ENCODE measurements around the gene TNNI2. TPM values are rescaled to one million over a fixed set of nuclear protein-coding genes. Genes with fewer than 3 reads are reported as not detected.

TNNI2 gene
- total RNA-seq, 2 experiments from 2014 or later: 2.5 to 14.3 TPM

- peaks cover 10% of the 10 kb centered on the region for H4K20me1 ChIP-seq (ENCODE audit: insufficient read depth, low read length)
- peak overlapping the region; percentile 93 for H3K4me3 ChIP-seq (ENCODE audit: low read depth, low read length, poor library complexity, severe bottlenecking)
- CTCF ChIA-PET (ENCODE audit: unreplicated experiment): interaction anchor here (1.1 kb wide), 1 partner anchor 14 kb away, joined by 10 read pairs; no protein-coding TSS in a partner anchor
- peaks cover 53% of the 10 kb centered on the region for H3K4me1 ChIP-seq (ENCODE audit: insufficient read depth, low read length, poor library complexity, severe bottlenecking)
- H3K4me2 ChIP-seq (ENCODE audit: low read length): peak overlapping the region; percentile 85
- TF ChIP-seq EZH2phosphoT487 (IDR thresholded peaks at IDR 0.05; ENCODE audit: borderline replicate concordance, low read depth, low read length) (no peak), CTCF (conservative IDR thresholded peaks at IDR 0.05; ENCODE audit: low read length) (no peak)
- BruUV-seq (replicated peaks): no TSS peak
- H3K79me2 ChIP-seq (ENCODE audit: insufficient read depth, low read depth, low read length): peaks cover 29% of the 10 kb centered on the region
- no peak overlapping the region for H2AFZ ChIP-seq (ENCODE audit: low read length)
- no peaks in the 10 kb centered on the region for H3K9me2 ChIP-seq (ENCODE audit: insufficient read depth, low read length)
- POLR2A ChIA-PET: interaction anchor here (0.6 kb wide), 1 partner anchor 22 kb away, joined by 3 read pairs; no protein-coding TSS in a partner anchor
- DNase-seq (ENCODE audit: low spot score): peak; percentile 78
- peak overlapping the region; percentile 96 for H3K27ac ChIP-seq (ENCODE audit: low read depth, low read length, poor library complexity, severe bottlenecking)
- H3K36me3 ChIP-seq (ENCODE audit: insufficient read depth, low read length): no peaks in the 10 kb centered on the region; the same call in 1 of the 2 replicates
- no peaks in the 10 kb centered on the region for H3K9me3 ChIP-seq (ENCODE audit: low read length)
- intact Hi-C loops (cut with micrococcal nuclease; ENCODE audit: unreplicated experiment): loop anchor here (2.0 to 5.0 kb wide), 3 partner anchors 28 to 533 kb away; no protein-coding TSS in a partner anchor
Observed at GRCh38 chr11:1854132-1854948, 15.6 kb downstream of the TNNI2 start.

DNA sequence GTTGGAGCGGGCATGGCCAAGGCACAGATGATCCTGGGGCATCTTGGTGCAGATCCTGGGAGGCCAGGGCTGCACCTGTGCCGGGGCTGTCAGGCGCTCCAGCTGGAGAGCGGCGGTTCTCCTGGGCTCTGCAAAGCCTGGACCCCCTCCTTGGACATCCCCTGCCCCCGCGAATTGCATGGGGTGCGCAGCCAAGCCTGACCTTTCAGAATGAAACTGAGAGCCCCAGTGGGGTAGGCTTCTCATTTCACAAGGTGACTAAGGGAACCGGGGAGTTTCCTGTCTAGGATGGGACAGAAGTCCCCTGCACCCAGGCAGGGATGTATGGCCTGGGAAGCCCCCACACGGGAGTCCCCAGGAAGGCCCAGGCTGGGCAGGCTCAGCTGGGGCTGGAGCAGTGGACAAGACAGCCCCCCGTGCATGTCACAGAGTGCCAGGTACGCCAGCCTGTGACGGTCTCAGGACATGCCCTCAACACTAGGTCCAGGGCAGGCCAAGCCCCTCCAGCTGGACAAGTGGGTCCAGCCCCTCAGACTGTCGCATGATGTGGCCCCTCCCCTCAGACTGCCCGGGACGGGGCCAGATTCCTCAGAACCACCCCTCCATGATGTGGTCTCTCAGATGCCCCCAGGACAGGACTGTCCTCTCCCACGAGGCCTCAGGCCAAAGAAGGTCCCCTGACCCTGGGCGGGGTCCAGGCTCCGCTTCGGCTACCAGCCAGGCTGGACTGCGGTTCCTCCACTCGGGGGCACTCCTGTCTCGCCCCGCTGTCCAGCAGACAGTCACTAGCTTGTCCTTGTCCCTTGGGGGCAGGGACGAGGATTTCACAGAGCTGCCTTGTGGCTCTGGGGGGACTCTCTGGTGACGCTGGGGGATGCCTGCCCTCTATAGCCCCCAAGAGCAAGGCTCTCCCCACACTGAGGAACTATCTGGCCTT is 16.4 kb downstream of the TNNI2 start:
- peak; percentile 34 for DNase-seq (ENCODE audit: low spot score)
- Histone ChIP-seq H3K4me1 (ENCODE audit: insufficient read depth, low read length, poor library complexity, severe bottlenecking) (peaks cover 45% of the 10 kb centered on the region), H3K27ac (ENCODE audit: low read depth, low read length, poor library complexity, severe bottlenecking) (peak overlapping the region; percentile 96), H4K20me1 (ENCODE audit: insufficient read depth, low read length) (peaks cover 10% of the 10 kb centered on the region), H3K9me2 (ENCODE audit: insufficient read depth, low read length) (no peaks in the 10 kb centered on the region), H3K79me2 (ENCODE audit: insufficient read depth, low read depth, low read length) (peaks cover 29% of the 10 kb centered on the region), H3K36me3 (ENCODE audit: insufficient read depth, low read length) (peaks cover 4% of the 10 kb centered on the region; the same call in 1 of the 2 replicates), H2AFZ (ENCODE audit: low read length) (no peak overlapping the region), H3K4me2 (ENCODE audit: low read length) (peak overlapping the region; percentile 85), H3K4me3 (ENCODE audit: low read depth, low read length, poor library complexity, severe bottlenecking) (peak overlapping the region; percentile 93), H3K9me3 (ENCODE audit: low read length) (no peaks in the 10 kb centered on the region)
- intact Hi-C loops (cut with micrococcal nuclease; ENCODE audit: unreplicated experiment): loop anchor here (2.0 to 5.0 kb wide), 3 partner anchors 28 to 532 kb away; no protein-coding TSS in a partner anchor
- ChIA-PET CTCF (ENCODE audit: unreplicated experiment) (no interaction called here), POLR2A (interaction anchor here (0.6 kb wide), 1 partner anchor 22 kb away, joined by 3 read pairs; no protein-coding TSS in a partner anchor)
- BruUV-seq (replicated peaks): no TSS peak
- TF ChIP-seq EZH2phosphoT487 (IDR thresholded peaks at IDR 0.05; ENCODE audit: borderline replicate concordance, low read depth, low read length): no peak
- TF ChIP-seq CTCF (conservative IDR thresholded peaks at IDR 0.05; ENCODE audit: low read length): no peak

Data from OCI-LY7 (cell line).